GM12864 (cell line): Measurements from ENCODE around the gene SPATC1L.
A peak's percentile ranks its signal among the peaks of the same experiment; 100 is the strongest.
"Not testable (repeated sequence)": the region's sequence is repeated elsewhere in the genome, so short reads cannot be mapped to it uniquely, and the experiment has no call there.

ENCODE experiments used
- DNase-seq: peaks from one replicate; pipeline ENCODE4 v3.0.0-alpha.2; 2011; ENCODE audit warnings: low read depth
- H3K4me3 ChIP-seq: 2 replicates; pipeline ENCODE4 v1.5.1; 2011; ENCODE audit warnings: mild to moderate bottlenecking, low read depth, low read length, control low read depth
- CTCF ChIP-seq: IDR thresholded peaks from 2 replicates; pipeline ENCODE4 v1.5.1; 2011; ENCODE audit warnings: low read depth, mild to moderate bottlenecking, moderate library complexity, low read length, control low read depth, inconsistent platforms; ENCODE audit errors: missing control alignments

Gene SPATC1L

DNA sequence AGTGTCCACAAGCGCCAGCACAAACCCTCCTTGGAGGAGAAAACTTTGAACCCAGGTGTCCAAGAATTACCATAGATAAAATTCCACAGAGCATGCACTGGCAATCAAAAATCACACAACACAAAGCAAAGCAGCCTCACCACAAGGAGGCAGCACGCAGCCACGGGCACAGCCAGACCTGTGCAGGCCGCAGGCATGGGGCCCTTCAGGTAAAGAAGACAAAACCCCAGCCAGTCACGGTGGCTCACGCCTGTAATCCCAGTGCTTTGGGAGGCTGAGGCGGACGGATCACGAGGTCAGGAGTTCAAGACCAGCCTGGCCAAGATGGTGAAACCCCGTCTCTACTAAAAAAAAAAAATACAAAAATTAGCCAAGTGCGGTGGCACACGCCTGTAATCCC lies 36.8 kb downstream of the SPATC1L start:
- TF ChIP-seq CTCF: peak; percentile 56
- not testable (repeated sequence) for H3K4me3 ChIP-seq, DNase-seq

- H3K4me3 ChIP-seq: no peak overlapping the region
- no peak for DNase-seq
- TF ChIP-seq CTCF: no peak
These were observed 37.4 kb downstream of the SPATC1L start for GRCh38 chr21:46146856-46147255.

DNA sequence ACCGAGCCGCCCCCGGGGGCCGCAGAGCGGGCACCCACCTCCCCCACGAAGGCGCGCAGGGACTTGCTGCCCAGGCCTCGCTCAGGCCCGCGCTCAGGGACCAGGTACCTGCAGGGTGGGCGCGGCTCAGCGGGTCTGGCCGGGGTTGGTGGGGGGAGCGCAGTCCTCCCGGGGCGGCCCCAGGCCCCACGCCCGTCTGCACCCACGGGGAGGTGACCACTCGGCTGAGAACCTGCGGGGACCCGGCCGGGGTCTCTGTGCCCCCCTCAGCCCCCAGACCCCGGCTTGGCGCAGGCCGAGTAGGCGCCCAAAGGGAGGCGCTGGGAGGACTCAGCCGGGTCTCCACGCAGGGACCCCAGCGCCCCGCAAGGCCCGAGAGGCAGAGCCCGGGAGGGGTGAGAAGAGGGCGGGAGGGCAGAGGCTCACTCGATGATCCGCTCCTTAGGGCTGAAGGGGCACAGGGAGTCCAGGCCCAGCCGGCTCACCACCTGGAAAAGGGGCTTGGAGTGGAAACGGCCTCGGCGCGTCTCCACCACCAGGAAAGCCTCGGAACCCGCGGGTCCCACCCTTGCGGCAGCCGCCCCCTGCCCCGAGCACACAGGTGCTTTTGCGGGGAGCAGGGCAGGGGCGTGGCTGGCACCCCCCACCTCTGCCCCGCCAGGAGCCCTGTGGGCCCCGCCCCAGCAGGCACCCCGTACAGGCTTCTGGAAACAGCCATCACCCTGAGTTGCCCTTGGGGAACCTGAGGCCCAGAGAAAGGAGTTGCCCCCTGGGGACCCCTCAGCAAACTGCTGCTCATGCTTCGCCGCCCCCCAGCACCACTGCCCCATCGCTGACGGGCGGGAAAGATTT lies 38.2 kb downstream of the SPATC1L start:
- no peak for DNase-seq
- no peak for TF ChIP-seq CTCF
- H3K4me3 ChIP-seq: no peak overlapping the region

DNA sequence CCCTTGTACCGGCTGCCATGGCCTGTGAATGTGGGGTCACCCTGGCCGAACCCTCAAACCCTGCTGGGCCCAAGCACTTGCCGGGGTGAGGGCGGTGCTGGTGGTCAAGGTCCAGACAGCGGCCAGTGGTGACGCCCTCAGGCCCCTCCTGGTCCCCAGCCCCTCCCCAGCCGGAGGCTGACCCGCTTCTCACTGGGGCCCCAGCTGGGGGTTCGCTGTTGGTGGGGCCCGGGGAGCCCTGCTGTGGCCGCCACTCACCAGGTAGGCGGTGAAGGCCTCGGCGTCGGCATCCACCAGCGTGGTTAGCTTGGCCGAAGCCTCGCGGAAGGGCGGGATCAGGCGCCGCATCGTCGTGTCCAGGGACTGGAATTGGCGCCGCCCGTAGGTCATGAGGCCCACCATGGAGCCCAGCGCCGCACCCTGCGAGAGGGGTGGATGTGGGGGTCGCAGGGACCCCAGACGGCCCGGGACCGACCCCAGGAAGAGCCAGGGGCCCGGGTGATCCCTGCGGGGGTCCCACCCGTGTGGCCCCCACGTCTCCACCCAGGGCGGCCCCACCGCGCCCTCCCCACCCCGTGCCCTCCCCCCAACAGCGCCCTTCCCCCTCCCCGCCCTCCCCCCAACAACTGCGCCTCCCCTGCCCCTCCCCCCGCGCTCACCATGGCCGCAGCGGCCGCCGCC lies 39.0 kb downstream of the SPATC1L start:
- no peak for TF ChIP-seq CTCF
- no peak overlapping the region for H3K4me3 ChIP-seq
- DNase-seq: no peak

DNA sequence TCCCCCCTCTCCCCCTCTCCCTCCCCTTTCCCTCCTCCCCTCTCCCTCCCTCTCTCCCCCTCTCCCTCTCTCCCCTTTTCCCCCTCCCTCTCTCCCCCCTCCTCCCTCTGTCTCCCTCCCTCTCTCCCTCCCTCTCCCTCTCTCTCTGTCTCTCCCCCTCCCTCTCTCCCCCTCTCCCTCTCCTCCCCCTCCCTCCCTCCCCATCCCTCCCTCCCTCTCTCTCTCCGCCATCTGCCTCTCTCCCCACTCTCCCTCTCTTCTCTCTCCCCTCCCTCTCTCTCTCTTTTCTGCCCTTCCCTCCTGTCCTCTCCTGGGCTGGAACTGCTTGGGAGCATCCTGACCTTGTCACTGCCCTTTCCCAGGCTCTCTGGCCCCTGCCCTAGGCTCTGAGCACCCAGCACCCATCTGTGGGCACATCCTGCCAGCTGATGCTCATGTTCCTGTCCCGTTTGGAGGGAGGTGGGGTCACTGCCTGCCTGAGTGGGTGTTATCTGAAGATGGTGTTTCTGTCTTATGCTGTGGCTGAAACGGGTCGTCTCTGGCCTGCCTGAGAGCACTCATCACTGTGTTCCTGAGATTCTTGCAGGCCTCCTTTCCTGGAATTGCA lies 39.7 kb downstream of the SPATC1L start:
- no peak for TF ChIP-seq CTCF
- DNase-seq: no peak

DNA sequence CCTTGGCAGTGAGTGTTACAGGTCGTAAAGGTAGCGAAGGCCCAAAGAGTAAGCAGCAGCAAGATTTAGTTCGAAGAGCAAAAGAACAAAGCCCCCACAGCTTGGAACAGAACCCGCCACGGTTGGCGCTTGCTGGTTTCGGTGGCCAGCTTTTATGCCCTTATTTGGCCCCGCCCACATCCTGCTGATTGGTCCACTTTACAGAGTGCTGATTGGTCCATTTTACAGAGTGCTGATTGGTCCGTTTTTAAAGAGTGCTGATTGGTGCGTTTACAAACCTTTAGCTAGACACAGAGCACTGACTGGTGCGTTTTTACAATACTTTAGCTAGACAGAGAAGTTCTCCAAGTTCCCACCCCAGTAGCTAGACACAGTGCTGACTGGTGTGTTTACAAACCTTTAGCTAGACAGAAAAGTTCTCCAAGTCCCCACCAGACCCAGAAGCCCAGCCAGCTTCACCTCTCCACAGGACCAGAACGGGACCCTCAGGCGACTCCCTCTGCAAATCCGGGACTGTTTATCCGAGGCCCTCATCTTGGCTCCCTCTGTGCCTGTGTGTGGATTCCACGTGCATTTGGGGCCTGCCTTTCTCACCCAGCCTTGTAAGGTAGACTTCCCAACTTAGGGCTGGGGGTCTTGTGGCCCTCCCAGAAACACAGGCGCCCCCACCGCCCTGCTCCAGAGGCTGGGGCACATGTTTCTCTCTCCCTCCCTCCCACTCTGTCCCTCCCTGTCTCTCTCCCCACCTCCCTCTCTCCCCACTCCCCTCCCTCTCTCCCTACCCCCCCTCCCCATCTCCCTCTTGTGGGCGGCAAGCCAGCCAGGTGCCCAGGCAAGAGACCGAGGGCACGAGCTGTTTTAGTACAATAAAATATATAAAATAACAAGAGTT lies 41.4 kb downstream of the SPATC1L start:
- TF ChIP-seq CTCF: no peak
- no peak overlapping the region for H3K4me3 ChIP-seq
- DNase-seq: no peak

More for the DNA sequence above, 39.7 kb downstream of the SPATC1L start:
- no peak overlapping the region for H3K4me3 ChIP-seq
